Limb (tissue), 2 donors: Measurements from ENCODE around the gene NOX4.
"Not testable (repeated sequence)": the region's sequence is repeated elsewhere in the genome, so short reads cannot be mapped to it uniquely, and the experiment has no call there.

ENCODE experiments used
- DNase-seq, 2 donors: peaks; one replicate each; pipeline ENCODE4 v3.0.0-alpha.2; 2016; ENCODE audit errors: extremely low spot score in 2 of 2

The NOX4 gene

DNA sequence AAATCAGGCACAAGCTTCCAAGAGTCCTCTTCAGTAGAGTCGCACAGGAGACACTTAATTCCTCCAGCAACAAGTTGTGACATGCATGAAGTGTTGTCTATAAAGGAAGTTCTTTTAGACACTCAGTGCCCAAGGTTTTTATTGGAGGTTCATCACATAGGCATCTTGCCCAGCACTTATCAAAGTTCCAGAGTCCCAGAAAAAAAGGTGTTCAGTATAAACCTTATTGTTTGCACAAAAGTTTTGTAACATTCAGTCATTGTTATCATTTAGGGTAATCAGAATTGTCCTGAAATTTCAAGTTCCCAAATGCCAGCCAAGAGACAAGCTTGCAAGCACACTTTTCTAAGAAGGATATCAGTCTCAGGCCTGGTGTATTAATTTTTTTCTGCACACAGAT, 182.9 kb downstream of the NOX4 start:
- not testable (repeated sequence) for DNase-seq

DNA sequence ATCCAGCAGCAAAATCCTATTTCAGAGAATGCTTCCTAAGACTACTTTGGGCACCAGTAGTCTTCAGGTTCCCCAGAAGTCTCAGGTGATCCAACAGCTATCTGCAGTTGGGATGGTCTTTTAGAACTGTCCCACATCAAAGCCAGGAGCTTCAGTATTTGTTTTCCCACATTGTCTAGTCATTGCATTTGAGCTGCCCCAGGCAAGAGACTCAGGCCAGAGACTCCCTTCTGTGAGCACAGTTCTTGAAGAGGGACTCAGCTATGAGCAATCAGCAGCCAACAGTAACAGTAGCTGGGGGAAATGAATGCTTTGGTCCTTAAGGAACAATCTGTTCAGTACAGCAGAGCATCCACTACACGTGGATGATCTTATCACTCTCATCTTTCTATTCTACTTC, 188.1 kb downstream of the NOX4 start:
- DNase-seq = not testable (repeated sequence)

DNA sequence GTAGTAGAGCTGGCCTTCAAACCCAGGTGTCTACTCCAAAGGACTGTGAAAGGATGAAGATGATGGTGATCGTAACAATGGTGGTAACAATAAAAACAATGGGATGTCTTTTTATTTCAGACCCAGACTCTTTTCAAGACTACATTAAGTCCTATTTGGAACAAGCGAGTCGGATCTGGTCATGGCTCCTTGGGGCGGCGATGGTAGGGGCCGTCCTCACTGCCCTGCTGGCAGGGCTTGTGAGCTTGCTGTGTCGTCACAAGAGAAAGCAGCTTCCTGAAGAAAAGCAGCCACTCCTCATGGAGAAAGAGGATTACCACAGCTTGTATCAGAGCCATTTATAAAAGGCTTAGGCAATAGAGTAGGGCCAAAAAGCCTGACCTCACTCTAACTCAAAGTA, 196.2 kb downstream of the NOX4 start:
- DNase-seq = not testable (repeated sequence)

DNA sequence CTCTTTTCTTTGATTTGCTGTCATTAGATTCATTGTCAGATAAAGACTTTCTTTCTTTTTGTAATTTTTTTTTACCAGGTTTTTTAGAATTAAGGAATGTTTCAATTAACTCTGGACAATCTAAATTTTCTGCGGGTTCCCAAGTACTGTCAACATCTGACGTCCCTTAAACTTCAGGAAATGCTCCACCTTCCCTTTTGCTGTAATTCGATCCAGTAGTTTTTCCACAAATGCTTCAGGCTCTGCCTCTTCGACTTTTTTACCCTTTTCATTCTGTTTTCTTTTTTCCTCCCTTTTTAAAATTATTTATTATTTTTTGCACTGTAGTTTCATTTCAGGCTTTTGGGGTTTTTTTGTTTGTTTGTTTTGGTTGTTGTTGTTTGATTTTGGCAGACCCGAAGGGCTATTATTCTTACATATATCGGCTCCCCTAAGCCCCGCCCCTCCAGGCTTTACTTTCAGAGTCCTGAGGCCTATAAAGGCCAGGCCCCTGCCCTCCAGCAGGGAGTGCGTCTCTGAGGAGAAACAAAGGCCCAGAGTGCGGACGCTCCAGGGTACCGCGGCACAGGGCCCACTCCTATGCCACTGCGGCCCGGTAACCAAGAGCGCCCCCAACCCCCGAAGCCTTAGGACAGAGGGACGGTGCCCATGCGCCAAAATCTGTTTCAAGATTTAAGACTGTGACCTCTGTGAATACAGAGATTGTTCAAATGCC, 197.1 kb downstream of the NOX4 start:
- DNase-seq = peak; percentile 24 to 34

DNA sequence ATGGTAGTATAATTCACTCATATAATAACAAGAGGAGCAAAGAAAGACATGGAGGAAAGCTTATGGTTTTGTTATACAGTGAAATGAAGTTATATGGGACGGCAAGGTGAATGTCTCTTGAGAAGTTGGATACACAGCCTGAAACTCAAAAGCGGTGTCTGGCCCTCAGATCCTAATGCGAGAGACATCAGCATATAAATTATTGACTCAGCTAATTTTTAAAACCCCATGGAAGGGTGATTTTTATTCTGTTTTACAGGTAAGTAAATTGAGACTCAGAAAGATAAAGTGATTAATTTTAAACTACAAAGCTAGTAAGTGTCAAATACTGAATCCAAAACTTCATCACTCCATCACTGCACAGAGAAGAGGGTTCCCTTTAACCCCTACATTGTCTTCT, 203.2 kb downstream of the NOX4 start:
- DNase-seq = not testable (repeated sequence)

DNA sequence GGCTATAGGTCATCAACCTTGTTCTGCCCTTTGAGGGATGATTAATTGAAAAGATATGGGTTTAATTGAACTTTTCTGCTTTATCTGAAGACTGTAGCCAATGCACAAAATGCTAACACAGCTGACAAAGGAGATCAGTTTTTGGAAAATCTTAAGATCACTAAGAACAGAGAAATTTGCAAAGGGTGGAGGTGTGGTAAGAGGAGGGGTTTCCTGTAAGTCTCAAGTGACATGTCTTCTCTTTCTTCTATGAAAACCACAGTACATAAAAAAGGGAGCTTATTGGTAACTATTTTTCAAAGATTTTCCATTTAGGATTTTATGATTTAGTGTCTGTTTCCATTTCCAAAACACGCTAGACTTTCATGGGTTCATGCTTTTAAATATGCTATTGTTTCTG, 204.6 kb downstream of the NOX4 start:
- not testable (repeated sequence) for DNase-seq

DNA sequence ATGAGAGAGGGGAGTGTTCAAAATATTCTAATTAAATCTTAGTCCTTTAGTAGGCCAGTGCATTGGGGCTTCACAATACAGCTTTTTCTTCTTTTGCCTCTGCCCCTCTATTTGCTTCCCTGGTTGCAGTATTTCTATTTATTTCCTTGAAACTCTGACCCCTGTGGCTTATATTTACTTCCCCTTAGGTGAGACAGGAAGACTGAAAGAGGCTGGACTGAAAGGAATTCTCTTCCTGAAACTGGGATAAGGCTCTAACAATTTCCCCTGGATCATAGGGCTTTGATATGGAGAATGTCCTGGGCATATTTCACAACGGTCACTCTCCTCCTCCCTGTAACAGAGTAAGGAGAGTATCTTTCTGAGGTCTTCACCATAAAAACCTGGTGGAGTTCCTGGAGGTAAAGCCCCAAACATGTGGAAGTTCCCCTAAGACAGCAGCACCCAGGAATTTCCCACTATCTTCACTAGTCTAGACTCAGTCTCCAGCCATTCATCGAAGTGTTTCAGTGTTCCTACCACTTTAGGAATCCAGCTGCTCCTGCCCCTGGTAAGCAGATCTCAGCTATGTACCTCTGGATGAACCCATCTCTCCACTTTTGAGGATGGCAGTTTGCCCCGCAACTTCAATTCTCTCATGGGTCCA, 210.0 kb downstream of the NOX4 start:
- not testable (repeated sequence) for DNase-seq

DNA sequence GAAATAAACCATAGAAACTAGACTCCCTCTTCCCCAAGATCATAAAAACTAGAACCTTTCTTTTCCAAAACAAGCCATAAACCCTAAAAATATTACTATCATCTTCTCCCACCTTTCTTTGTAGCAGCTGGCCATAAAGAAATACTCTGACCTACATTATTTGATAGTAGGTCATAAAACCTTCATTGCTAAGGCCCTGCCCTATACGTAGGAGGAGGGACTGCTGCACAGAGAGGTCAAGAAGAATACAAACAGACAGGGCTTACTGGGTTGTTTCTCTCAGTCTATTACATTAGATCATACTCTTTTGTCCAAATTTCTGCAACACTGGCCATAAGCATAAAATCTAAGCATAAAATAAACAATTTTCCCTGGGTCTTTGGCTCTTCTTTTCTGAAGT, 212.0 kb downstream of the NOX4 start:
- DNase-seq = no peak

DNA sequence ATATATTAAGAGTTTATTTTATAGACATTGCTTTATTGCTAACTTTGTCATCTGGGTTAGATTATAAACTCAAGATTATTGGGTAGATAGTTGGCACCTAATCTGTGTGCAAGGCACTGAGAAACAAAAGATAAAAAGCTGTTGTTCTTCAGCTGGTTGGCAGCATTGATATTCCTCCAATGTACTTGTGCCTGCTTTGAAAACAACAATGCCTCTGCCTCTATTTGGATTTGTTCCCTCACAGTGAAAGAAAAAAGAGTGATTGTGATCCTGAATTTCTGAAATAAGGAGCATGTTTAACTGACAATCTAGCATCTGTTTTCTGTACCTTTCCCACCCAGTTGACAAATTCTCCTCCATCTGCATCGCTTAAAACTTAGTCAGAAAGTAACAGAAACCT, 215.2 kb downstream of the NOX4 start:
- DNase-seq = no peak
